ENCODE results near the gene CLIC3.
"Not testable (repeated sequence)": the region's sequence is repeated elsewhere in the genome, so short reads cannot be mapped to it uniquely, and the experiment has no call there.

CLIC3 gene

GRCh38 chr9:137016436-137016835, 20.1 kb upstream of the CLIC3 start:
- no peak for DNase-seq

GRCh38 chr9:137015976-137016375, 19.6 kb upstream of the CLIC3 start:
- no peak for DNase-seq

- no peak for DNase-seq
Observed at GRCh38 chr9:137015540-137015930, 19.2 kb upstream of the CLIC3 start.

DNA sequence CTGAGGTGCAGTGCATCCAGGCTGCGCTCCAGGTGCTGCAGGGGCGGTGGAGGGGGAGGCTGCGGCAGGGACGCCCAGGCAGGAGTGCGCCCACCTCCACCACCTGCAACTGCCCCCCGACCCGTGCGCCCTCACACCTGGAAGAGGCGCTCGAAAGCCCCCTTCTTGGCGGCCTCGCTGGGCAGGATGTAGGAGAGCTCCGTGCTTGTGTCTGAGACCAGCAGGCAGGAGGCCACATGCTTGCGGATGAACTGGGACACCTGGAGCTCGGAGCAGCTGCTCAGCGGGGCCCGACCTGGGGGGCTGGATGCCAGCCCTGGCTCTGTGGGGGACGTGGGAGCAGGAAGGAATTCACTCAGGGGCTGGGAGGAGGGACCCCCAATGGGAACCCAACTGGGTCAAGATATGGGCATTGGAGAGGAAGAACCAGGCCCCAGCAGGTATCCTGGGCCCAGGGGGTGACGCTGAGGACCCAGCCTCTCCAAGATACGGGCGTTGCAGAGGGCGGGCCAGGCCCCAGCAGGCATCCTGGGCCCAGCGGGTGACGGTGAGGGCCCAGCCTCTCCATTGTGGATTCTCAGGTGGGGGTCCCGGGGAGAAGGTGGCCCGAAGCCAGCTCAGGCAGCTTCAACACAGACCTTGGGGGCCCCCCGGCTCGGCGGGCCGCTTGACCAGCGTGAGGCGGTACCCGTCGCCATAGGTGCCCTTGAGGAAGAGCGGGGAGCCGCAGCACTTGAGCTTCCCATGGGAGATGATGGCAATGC, 18.6 kb upstream of the CLIC3 start:
- DNase-seq: no peak

DNA sequence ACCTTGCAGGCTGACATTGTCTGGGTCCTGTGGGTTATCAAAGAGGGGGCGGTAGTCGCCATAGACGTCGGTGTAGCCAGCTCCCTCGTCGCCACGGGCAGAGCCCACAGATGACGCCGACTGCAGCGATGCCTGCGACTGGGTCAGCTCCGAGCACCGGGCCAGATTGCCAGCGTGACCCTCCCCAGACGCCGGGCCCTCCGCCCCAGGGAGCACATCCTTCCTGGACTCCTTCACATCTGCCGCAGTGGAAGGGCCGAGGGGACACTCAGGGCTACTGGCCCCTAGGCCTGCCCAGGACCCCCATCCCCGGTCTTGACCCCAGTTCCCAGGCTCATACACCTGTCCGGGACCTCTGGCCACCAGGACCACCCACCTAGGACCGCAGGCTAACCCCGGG, 17.8 kb upstream of the CLIC3 start:
- DNase-seq: no peak

GRCh38 chr9:137013571-137013940, 17.2 kb upstream of the CLIC3 start:
- no peak for DNase-seq

DNA sequence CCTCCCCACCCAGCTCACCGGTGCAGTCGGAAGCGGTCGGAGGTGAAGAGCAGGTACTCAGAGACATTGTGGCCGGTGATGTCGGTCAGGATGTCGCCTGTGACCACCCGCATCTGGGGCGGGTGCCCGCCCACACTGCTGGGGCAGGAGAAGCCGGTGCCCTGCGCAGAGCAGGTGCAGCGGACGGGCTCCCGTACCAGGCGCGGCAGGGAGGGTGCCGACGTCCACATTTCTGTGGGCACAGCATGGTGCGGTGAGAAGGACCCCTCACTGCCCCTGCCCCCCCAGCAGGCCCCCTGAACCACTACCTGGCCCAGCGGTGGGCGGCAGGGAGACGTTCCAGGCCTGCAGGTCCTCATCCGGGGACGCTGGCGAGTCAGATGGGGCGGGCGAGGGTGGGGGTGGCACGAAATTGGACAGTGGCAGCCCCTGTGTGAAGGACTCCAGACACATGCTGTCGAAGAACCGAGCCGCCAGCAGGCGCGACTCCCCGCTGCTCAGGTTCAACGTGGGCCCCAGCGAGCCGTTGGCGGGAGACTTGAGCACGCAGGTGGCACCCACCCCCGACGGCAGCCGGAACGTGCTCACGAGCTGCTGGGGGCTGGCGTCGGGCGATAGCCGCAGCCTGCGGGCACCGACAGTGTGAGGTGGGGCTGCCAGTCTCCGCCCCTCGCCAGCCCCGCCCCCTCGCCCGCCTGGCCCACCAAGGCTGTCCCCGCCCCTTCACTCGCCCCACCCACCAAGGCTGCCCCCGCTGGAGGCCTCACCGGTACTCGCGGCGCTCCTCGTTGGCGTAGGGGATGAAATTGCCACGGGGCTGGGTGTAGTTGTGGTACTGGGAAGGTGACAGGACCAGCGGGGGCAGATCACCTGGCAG, 16.6 kb upstream of the CLIC3 start:
- no peak for DNase-seq

DNA sequence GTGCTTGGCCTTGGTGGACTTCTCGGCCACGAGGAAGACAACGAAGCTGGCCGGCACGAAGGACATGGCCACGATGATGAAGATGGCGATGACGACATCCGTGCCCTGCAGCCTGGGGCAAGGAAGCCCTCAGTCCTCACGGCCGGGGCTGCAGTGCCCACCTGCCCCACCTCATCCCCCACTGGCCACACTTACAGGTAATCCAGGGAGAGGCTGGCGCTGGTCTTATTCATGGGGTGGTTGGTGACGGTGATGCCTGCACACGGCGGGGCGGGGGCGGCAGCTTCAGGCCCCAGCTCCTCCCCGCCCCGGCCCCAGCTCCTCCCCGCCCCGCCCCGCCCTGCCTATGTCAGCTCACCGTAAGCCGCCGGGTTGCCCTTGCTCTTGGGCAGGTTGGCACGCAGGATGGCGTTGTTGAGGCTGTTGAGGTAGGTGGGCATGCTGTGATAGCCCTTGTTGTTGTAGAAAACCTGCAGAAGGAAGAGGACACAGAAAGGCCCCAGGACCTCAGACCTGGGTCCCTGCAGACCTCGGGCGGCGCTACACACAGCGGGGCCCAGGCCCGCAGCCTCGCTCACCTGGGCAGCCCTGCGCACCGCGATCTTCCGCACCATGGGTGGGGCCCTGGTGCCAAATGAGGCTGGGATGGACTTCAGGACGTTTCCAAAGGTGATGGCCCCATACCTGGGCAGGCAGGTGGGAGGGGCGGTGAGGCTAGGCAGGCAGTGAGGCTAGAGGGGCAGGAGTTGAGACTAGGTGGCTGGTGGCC, 15.7 kb upstream of the CLIC3 start:
- no peak for DNase-seq

DNA sequence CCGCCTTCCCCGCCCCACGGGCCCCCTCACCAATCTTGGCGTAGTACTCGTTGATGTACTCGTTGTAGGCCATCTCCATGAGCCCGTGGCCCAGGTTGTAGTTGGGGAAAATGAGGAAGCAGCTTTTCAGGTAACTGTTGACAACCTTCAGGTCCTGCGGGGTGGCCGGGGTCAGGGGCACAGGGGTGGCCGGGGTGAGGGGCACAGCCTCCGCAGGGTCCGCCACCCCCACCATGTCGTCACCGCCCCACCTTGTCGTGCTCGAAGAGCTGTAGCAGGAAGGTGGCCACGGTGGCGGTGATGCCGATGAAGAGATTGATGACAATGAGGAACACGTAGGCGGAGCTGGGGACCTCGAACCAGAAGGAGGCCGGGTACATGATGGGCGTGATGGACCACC, 14.8 kb upstream of the CLIC3 start:
- DNase-seq: no peak

GRCh38 chr9:137009938-137010732, 13.8 kb upstream of the CLIC3 start:
- no peak for DNase-seq

DNA sequence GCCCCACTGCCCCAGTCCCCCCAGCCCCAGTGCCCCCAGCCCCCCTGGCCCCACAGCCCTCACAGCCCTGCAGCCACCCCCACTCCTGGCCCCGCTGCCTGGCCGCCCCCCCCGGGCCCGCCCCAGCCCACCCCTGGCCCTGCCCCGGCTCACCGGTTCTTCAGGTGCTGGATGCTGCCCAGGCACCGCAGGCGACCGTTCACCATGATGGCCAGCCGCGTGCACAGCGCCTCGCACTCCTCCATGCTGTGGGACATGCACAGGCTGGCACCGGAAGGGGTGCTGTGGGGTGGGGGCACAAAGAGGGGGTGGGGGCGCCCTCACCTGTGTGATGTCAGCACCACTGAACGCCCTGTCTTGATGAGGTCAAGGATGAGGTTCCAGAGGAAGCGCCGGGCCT, 12.8 kb upstream of the CLIC3 start:
- no peak for DNase-seq

- DNase-seq: no peak
Observed at GRCh38 chr9:137008312-137008711, 11.9 kb upstream of the CLIC3 start.

DNA sequence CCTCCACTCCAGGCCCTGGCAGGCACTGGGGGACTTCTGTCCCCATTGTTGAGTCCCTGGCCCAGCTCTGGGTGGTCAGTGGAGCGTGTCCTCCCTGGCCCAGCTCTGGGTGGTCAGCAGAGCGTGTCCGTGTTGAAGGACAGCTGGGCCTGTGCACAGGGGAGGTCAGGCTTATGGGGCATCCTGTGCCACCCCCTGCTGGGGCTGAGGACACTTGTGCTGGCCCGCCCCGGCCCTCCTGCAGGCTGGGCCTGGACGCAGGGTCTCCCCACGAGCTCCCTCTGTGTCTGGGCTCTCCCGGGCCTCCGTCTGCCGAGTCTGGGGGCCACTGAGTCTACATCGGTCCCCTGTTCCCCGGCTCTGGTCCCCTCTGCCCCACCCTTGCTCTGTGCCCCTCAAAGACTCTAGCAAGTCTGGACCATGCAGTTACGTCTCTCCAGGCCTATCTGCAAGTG, 11.5 kb upstream of the CLIC3 start:
- DNase-seq: no peak

DNA sequence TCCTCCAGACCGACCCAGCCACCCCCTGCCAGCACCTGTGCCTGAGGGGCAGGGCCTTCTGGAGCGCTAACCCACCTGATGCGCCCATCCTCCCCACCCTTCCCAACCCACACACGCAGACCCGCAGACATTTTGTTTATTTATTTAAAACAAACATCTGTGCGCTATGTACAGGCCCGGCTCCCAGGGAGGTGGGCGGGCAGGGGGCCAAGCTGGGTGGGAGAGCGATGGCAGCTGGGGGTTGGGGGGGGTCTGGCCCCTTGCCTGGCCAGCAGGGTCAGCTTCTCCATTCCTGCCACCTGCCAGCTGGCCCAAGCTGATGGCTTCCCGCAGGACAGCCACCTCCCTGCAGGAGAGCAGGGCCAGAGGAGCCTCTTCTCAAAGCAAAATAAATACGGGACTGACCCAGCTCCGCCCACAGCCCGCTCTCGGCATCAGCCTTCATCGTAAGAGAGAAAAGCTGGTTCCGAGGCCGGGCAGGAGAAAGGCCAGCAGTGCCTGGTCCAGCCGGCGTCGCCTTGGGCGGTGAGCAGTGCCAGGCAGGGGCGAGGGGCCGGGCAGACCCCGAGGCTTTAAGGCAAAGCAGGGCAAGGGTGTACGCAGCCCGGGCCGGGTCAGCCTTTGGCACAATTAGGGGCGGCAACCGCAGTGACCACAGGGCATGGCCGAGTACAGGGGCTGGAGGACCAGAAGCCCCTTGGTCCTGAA, 10.9 kb upstream of the CLIC3 start:
- no peak for DNase-seq

GRCh38 chr9:137006116-137007003, 10.0 kb upstream of the CLIC3 start:
- DNase-seq: no peak

DNA sequence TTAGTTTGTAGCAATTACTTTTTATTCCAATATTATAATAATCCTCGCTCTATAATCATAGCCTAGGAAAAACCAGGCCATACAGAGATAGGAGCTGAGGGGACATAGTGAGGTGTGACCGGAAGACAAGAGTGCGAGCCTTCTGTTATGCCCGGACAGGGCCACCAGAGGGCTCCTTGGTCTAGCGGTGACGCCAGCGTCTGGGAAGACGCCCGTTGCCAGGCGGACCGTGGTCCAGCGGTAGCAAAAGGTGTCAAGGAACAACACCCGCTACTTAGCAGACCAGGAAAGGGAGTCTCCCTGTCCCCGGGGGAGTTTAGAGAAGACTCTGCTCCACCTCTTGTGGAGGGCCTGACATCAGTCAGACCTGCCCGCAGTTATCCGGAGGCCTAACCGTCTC, 7.9 kb upstream of the CLIC3 start:
- DNase-seq: not testable (repeated sequence)

DNA sequence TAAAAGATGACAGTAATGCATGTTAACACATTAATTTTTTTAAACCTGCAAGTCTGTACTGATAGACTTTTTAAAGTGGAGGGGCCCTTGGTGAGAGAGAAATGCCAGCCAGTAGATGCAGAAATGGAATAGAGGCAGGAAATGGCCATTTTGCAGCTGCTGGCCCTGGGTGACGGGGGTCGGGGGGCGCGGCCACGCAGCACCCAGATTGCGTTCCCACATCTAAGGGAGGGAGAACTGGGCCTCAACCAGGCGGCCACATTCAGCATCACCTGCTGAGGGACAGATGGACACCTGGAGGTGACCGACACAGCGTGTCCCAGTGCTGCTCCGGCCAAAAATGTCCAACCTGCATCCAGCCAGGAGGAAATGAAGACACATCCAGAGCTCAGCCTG, 6.3 kb upstream of the CLIC3 start:
- DNase-seq: no peak

DNA sequence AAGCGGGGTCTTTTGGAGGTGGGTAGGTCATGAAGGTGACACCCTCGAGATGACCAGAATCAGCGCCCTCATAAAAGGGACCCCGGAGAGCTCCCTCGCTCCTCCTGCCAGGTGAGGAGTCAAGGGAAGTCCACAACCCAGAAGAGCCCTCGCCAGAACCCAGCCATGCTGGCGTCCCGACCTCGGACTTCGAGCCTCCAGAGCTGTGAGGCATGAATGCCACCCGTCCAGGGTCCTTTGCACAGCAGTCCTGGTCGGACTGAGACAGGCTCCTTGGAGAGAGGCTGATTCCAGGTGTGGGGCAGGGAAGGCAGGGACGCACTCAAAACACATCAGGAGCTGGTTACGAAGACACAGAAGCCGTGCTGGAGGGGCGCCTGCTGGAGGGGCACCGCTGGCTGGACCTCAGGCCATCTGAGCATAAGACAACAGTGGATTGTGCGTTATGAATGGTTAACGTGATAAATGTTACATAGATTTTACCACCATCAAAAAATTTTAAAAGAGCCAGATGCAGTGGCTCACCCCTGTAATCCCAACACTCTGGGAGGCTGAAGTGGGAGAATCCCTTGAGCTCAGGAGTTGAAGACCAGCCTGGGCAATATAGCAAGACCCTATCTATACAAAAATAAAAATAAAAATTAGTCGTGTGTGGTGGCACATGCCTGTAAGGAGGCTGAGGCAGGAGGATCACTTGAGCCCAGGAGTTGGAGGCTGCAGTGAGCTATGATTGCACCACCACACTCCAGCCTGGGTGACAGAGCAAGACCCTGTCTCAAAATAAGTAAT, 5.7 kb upstream of the CLIC3 start:
- no peak for DNase-seq

DNA sequence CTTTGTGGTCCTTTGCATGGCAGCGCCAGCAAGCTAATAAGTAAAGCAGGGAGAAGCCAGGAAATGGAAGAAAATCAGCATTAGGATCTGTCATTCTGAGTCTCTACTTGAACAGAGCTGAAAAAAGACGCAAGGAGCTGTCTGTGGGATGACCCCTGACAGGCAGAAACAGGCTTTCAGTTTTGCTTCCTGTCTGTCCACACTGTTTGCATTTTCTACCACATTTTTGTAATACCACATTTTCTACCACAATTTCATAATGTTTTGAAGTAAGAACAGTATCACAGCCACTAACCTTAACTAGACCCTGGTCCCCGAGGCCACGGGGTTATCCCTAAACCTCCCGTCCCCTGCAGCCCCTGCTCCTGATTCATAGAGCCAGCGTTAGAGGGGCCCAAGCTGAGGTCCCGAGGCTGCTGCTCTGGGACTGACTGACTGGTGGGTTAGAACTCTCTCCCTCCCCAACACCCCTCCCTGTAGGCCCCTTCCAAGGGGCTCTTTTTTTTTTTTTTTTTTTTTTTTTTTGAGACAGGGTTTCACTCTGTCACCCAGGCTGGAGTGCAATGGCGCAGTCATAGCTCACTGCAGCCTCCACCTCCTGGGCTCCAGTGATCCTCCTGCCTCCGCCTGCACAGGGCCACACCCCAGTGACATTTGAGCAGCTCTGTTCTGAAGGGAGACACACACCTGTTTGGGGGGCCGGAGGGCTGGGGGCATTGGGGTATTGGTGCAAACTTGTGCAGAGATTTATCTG, 4.0 kb upstream of the CLIC3 start:
- DNase-seq: no peak
